Stimulated activated naive CD8-positive, alpha-beta T cell treated with anti-CD3 and anti-CD28 coated beads, Interleukin-15, Interleukin-2, amounts not matched to agents 100 ng/mL and 50 ng/mL, for 24 hours (primary cell): ENCODE results near the gene GCN1.
A peak's percentile ranks its signal among the peaks of the same experiment; 100 is the strongest.

Source experiments
- H3K27ac Mint-ChIP-seq: one replicate; pipeline ENCODE4 v1.8.0; 2021; ENCODE audit warnings: mild to moderate bottlenecking, mixed read lengths
- H3K27me3 Mint-ChIP-seq: one replicate; pipeline ENCODE4 v1.8.0; 2021; ENCODE audit warnings: mixed read lengths
- H3K36me3 Mint-ChIP-seq: one replicate; pipeline ENCODE4 v1.8.0; 2021; ENCODE audit warnings: low read depth, mixed read lengths
- H3K4me1 Mint-ChIP-seq: one replicate; pipeline ENCODE4 v1.8.0; 2021; ENCODE audit warnings: low read depth, mixed read lengths
- H3K4me3 Mint-ChIP-seq: one replicate; pipeline ENCODE4 v1.8.0; 2021; ENCODE audit warnings: mild to moderate bottlenecking, mixed read lengths
- H3K9me3 Mint-ChIP-seq: one replicate; pipeline ENCODE4 v1.8.0; 2021; ENCODE audit warnings: mixed read lengths

GCN1 gene

DNA sequence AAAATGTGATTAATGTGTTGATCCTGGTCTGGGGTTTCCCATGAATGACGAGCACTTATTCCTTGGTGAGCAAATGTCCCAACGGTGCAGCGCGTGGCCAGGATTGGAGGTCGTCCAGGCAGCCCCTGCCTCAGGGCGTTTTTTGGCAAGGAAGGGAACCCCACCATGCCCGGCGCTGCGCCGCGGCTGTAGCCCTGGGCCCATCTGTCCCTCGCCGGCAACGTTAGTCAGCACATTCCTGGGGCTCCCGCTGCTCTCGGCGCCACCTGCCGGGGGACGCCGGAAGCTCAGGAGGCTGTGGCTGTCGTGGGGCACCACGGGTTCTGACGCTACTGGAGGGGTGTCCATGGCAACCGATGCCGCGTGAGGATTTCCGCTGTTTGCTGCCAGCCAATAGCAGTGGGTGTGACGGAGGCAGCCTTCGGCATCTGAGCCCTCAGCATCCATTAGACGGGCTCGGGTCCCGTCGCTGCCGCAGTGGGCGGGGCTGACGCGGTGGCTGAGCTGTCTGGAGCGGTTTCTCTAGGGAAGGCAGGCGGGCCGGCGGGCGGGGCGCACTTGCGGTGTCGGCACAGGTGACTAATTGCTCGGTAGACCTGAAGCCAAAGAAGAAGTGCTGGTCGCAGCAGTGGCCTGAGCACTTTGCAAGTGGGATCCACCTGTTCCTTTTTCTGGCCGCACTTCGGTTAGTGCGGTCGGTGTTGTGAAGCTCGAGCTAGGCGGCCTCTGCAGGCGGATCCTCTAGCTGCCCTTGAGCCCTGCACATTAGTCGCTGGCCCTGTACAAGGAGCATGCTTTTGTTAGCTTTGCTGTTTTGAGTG, 107.5 kb downstream of the GCN1 start:
- peak overlapping the region; percentile 71 for H3K4me3 Mint-ChIP-seq
- H3K4me1 Mint-ChIP-seq, result peaks cover 44% of the 10 kb centered on the region
- peaks cover 59% of the 10 kb centered on the region for H3K36me3 Mint-ChIP-seq
- peak overlapping the region; percentile 87 for H3K27ac Mint-ChIP-seq
- no peaks in the 10 kb centered on the region for H3K9me3 Mint-ChIP-seq
- no peaks in the 10 kb centered on the region for H3K27me3 Mint-ChIP-seq

- Mint-ChIP-seq H3K4me1 (peaks cover 44% of the 10 kb centered on the region), H3K27me3 (no peaks in the 10 kb centered on the region), H3K36me3 (peaks cover 56% of the 10 kb centered on the region), H3K27ac (peak overlapping the region; percentile 87), H3K4me3 (peak overlapping the region; percentile 71), H3K9me3 (no peaks in the 10 kb centered on the region)
Measured at GRCh38 chr12:120085920-120086645, 108.4 kb downstream of the GCN1 start.

DNA sequence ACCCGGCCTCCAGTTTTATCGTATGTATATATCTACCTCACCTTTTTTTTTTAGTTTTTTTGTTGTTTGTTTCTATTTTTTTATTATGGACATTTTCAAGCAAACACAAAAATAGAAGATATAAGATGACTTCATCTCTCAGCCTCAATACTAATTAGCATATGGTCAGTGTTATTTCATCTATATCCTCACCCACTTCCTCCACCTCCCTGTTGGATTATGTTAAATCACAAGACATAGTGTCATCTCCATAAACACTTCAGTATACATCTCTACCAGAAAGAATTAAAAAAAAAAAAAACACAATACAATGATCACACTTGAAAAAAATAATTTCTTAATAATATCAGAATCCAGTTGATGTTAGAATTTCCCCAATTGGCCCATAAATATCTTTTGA, 112.9 kb downstream of the GCN1 start:
- Mint-ChIP-seq H3K4me3 (no peak overlapping the region), H3K36me3 (peaks cover 62% of the 10 kb centered on the region), H3K9me3 (no peaks in the 10 kb centered on the region), H3K27ac (no peak overlapping the region), H3K4me1 (peaks cover 38% of the 10 kb centered on the region), H3K27me3 (no peaks in the 10 kb centered on the region)

- no peaks in the 10 kb centered on the region for H3K27me3 Mint-ChIP-seq
- no peak overlapping the region for H3K4me3 Mint-ChIP-seq
- peaks cover 23% of the 10 kb centered on the region for H3K4me1 Mint-ChIP-seq
- H3K9me3 Mint-ChIP-seq, result no peaks in the 10 kb centered on the region
- peaks cover 61% of the 10 kb centered on the region for H3K36me3 Mint-ChIP-seq
- peak overlapping the region; percentile 63 for H3K27ac Mint-ChIP-seq
Measured at GRCh38 chr12:120079411-120080400, 114.8 kb downstream of the GCN1 start.

- peak overlapping the region; percentile 48 for H3K27ac Mint-ChIP-seq
- no peaks in the 10 kb centered on the region for H3K9me3 Mint-ChIP-seq
- H3K36me3 Mint-ChIP-seq, result peaks cover 61% of the 10 kb centered on the region
- peaks cover 24% of the 10 kb centered on the region for H3K4me1 Mint-ChIP-seq
- no peaks in the 10 kb centered on the region for H3K27me3 Mint-ChIP-seq
- H3K4me3 Mint-ChIP-seq, result no peak overlapping the region
Measured at GRCh38 chr12:120078868-120079267, 115.6 kb downstream of the GCN1 start.

DNA sequence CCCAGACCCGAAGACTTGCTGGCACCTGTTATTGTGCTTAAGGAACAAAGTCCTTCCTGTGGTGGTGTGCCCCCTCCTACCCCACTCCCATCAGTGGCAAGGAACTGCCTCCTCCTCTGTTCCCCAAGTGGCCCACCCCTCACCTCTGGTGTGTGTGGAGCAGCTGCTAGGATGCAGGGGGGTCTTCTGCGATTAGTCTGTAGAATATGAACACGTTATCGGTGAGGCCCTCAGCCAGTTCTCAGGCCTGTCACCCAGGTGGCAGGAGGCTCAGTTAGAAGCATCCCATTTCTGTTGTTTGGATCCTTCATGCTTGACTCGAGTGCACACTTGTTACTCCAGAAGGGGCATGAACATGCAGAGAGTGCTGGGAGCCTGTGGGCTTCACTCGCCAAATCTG, 117.3 kb downstream of the GCN1 start:
- peaks cover 68% of the 10 kb centered on the region for H3K36me3 Mint-ChIP-seq
- H3K4me3 Mint-ChIP-seq, result no peak overlapping the region
- no peaks in the 10 kb centered on the region for H3K9me3 Mint-ChIP-seq
- H3K27ac Mint-ChIP-seq, result no peak overlapping the region
- H3K4me1 Mint-ChIP-seq, result peaks cover 24% of the 10 kb centered on the region
- no peaks in the 10 kb centered on the region for H3K27me3 Mint-ChIP-seq
